SU-DHL-6 (cell line): ENCODE results near the gene LRBA.

ENCODE experiments used
- H2AFZ ChIP-seq: fragments of 200-600 bp; sonication (generic); 2 replicates; pipeline ENCODE4 v1.6.1; 2014; ENCODE audit warnings: low read depth, mild to moderate bottlenecking, moderate library complexity, mixed read lengths, antibody characterized with exemption, low read length; ENCODE audit not compliant: severe bottlenecking
- H3F3A ChIP-seq: fragments of 200-600 bp; shearing (Covaris generic); 2 replicates; pipeline ENCODE4 v1.6.0; 2016; ENCODE audit warnings: antibody characterized with exemption, mild to moderate bottlenecking; ENCODE audit not compliant: insufficient read depth
- H3K27ac ChIP-seq: fragments of 200-600 bp; sonication (generic); 2 replicates; pipeline ENCODE4 v1.5.1; 2016; ENCODE audit warnings: low read depth, mild to moderate bottlenecking, low read length, moderate library complexity, mixed read lengths
- H3K27me3 ChIP-seq: fragments of 200-600 bp; sonication (generic), shearing (Covaris generic); 2 replicates; pipeline ENCODE4 v1.6.0; 2014; ENCODE audit warnings: mild to moderate bottlenecking, low read length
- H3K36me3 ChIP-seq: fragments of 200-600 bp; sonication (generic); 2 replicates; pipeline ENCODE4 v1.6.1; 2014; ENCODE audit warnings: mild to moderate bottlenecking, low read length, mixed read lengths
- H3K4me2 ChIP-seq: fragments of 300-600, 200-600 bp; shearing (Covaris generic), sonication (generic); 2 replicates; pipeline ENCODE4 v1.6.0; 2014; ENCODE audit warnings: low read length, low read depth, mild to moderate bottlenecking; ENCODE audit not compliant: poor library complexity, severe bottlenecking
- H3K4me3 ChIP-seq: fragments of 200-600 bp; sonication (generic); 2 replicates; pipeline ENCODE4 v1.5.1; 2014; ENCODE audit warnings: antibody characterized with exemption, low read length, mild to moderate bottlenecking, mixed read lengths; ENCODE audit not compliant: insufficient read depth, poor library complexity, severe bottlenecking
- H3K79me2 ChIP-seq: fragments of 200-600 bp; sonication (generic); 2 replicates; pipeline ENCODE4 v1.6.1; 2014; ENCODE audit warnings: mild to moderate bottlenecking, low read length, moderate library complexity; ENCODE audit not compliant: insufficient read depth
- H3K9ac ChIP-seq: fragments of 200-600 bp; sonication (generic); 2 replicates; pipeline ENCODE4 v1.7.0; 2014; ENCODE audit warnings: mild to moderate bottlenecking, low read length
- H3K9me2 ChIP-seq: fragments of 200-600 bp; sonication (generic); replicated peaks from 2 replicates; pipeline ENCODE4 v1.6.1; 2014; ENCODE audit warnings: low read length; ENCODE audit not compliant: insufficient read depth
- H3K9me3 ChIP-seq: fragments of 200-600 bp; sonication (generic); 2 replicates; pipeline ENCODE4 v1.6.1; 2014; ENCODE audit warnings: low read length, mixed read lengths; ENCODE audit not compliant: insufficient read depth
- H4K20me1 ChIP-seq: fragments of 200-600 bp; sonication (generic); 2 replicates; pipeline ENCODE4 v1.6.1; 2014; ENCODE audit warnings: low read depth, mild to moderate bottlenecking, antibody characterized with exemption, low read length, moderate library complexity, mixed read lengths
- CTCF ChIP-seq: fragments of 200-600 bp; sonication (generic); IDR thresholded peaks from one replicate; pipeline ENCODE4 v1.5.1; 2017; ENCODE audit warnings: antibody characterized with exemption, mild to moderate bottlenecking, low read length, moderate library complexity; ENCODE audit not compliant: insufficient read depth, poor library complexity, severe bottlenecking
- EZH2phosphoT487 ChIP-seq: fragments of 200-600 bp; sonication (generic), shearing (Covaris generic); conservative IDR thresholded peaks from 2 replicates; pipeline ENCODE4 v1.6.1; 2018; ENCODE audit warnings: mild to moderate bottlenecking, antibody characterized with exemption, low read length, moderate library complexity, mixed read lengths

The LRBA gene

GRCh38 chr4:151038452-151039157 lies 23.5 kb upstream of the LRBA start:
- Histone ChIP-seq H3K27ac (no peak overlapping the region), H3K27me3 (no peaks in the 10 kb centered on the region), H2AFZ (no peak overlapping the region), H3K4me2 (no peak overlapping the region), H3K9me3 (no peaks in the 10 kb centered on the region), H4K20me1 (no peaks in the 10 kb centered on the region), H3F3A (no peaks in the 10 kb centered on the region), H3K36me3 (no peaks in the 10 kb centered on the region), H3K9ac (no peak overlapping the region), H3K4me3 (no peak overlapping the region), H3K9me2 (no peaks in the 10 kb centered on the region), H3K79me2 (no peaks in the 10 kb centered on the region)
- TF ChIP-seq CTCF: no peak
- TF ChIP-seq EZH2phosphoT487: no peak

GRCh38 chr4:151035911-151036310 lies 20.8 kb upstream of the LRBA start:
- Histone ChIP-seq H3F3A (no peaks in the 10 kb centered on the region), H3K4me2 (no peak overlapping the region), H3K27ac (no peak overlapping the region), H3K79me2 (no peaks in the 10 kb centered on the region), H3K9me2 (no peaks in the 10 kb centered on the region), H3K9me3 (no peaks in the 10 kb centered on the region), H3K36me3 (no peaks in the 10 kb centered on the region), H4K20me1 (no peaks in the 10 kb centered on the region), H3K4me3 (no peak overlapping the region), H3K9ac (no peak overlapping the region), H2AFZ (no peak overlapping the region), H3K27me3 (no peaks in the 10 kb centered on the region)
- TF ChIP-seq CTCF (no peak), EZH2phosphoT487 (no peak)

- Histone ChIP-seq H3K9me2 (no peaks in the 10 kb centered on the region), H4K20me1 (no peaks in the 10 kb centered on the region), H3K27me3 (no peaks in the 10 kb centered on the region), H3K9ac (no peak overlapping the region), H3K79me2 (no peaks in the 10 kb centered on the region), H2AFZ (no peak overlapping the region), H3K4me3 (no peak overlapping the region), H3K27ac (no peak overlapping the region), H3F3A (no peaks in the 10 kb centered on the region), H3K9me3 (no peaks in the 10 kb centered on the region), H3K36me3 (no peaks in the 10 kb centered on the region), H3K4me2 (no peak overlapping the region)
- TF ChIP-seq CTCF (no peak), EZH2phosphoT487 (no peak)
Observed at GRCh38 chr4:151035328-151035727, 20.2 kb upstream of the LRBA start.
